GM12801 (cell line): Measurements from ENCODE around the gene ENPP5.

Experiments used
- TF ChIP-seq, protein P1 (sequence below): IDR thresholded peaks from one replicate; pipeline ENCODE4 v1.5.1; 2011; ENCODE audit warnings: control low read depth; ENCODE audit not compliant: insufficient read length; ENCODE audit errors: extremely low read depth

ENPP5 gene

DNA sequence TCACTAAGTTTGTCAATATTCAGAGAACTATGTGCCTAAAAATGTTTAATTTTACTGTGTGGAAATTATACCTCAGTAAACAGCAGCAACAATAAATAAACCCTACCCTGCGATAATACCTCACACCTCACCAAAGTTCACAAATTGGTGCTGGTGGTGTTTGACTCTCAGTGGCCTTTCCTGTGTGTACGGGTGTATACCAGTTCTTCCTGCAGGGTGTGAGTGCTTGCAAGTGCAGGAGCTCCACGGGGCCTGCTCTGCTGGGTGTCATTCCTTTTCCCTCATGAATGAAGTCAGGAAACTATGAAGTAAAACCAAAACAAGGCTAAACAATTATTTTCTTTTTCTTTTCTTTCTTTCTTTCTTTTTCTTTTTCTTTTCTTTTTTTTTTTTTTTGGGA lies 4.1 kb upstream of the ENPP5 start:
- TF ChIP-seq, protein P1, sequence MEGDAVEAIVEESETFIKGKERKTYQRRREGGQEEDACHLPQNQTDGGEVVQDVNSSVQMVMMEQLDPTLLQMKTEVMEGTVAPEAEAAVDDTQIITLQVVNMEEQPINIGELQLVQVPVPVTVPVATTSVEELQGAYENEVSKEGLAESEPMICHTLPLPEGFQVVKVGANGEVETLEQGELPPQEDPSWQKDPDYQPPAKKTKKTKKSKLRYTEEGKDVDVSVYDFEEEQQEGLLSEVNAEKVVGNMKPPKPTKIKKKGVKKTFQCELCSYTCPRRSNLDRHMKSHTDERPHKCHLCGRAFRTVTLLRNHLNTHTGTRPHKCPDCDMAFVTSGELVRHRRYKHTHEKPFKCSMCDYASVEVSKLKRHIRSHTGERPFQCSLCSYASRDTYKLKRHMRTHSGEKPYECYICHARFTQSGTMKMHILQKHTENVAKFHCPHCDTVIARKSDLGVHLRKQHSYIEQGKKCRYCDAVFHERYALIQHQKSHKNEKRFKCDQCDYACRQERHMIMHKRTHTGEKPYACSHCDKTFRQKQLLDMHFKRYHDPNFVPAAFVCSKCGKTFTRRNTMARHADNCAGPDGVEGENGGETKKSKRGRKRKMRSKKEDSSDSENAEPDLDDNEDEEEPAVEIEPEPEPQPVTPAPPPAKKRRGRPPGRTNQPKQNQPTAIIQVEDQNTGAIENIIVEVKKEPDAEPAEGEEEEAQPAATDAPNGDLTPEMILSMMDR = no peak

DNA sequence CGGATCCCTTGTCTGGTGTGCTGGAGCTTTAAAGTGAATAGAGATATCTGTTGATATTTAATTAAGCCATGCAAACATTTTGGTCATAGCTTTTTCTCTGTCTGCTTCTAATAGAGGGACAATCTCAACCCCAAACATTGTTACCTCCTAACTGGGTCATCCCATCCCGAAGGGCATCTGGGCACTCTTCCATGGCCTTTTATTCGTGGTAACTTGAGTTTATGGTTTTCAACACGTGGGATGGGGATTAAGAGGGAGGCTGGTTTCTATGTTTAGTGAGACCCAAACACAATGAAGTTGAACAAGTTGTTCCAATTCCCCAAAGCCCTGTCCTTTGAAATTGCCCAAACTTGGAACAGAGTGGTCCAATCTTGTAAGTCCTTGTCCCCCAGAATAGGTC lies 1.4 kb upstream of the ENPP5 start:
- TF ChIP-seq, protein P1 = no peak

DNA sequence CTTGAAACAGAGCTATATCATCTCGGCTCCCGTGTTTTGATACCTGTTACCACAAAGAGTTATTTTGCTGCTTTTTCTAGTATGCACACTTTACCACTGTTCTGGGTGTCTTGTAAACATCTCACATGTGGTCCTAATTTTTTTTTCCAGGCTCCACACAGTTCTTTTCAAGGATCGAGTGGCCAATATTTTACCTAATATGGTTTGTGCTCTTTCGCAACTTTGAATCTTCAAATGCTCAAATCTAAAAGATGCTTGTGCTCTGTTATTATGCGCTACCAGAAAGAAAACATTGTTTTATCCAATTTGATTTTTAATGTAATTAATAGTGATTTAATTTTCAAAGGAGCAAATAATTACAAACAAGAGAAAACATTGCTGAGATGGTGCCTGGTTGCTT lies 10.7 kb downstream of the ENPP5 start:
- TF ChIP-seq, protein P1 = no peak

DNA sequence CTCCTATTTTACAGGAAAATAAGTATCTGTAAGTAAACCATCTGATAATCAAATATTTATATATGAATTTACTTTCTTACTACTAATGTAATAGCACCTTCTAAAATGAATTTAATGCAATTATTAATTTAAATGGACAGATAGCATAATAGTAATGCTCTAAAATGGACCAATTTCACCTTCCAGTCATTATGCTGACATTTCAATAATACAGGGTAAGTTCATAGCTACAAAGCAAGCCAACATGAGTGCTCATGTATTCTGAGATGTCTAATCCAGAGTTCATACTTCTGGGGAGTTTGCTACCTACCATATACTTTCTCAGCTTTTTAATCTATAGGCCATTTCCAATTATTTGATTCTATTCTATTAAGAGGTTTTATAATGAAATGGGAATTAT lies 11.6 kb downstream of the ENPP5 start:
- TF ChIP-seq, protein P1 = no peak

DNA sequence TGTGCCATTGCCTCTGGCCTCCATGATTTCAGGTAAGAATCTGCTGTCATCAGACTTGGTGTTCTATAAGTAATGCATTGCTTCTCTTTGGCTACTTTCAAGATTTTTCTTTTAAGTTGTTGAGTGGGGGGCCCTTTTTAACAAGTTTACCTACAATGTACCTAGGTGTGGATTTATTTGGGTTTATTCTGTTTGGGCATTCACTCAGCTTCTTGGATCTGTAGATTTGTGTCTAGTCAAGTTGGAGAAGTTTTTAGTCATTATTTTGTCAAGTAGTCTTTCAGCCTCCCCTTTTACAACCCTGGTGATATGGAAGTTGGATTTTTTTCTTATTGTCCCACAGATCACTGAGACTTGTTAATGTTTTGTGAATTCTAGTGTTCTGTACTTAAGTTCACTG lies 14.1 kb downstream of the ENPP5 start:
- TF ChIP-seq, protein P1 = no peak

DNA sequence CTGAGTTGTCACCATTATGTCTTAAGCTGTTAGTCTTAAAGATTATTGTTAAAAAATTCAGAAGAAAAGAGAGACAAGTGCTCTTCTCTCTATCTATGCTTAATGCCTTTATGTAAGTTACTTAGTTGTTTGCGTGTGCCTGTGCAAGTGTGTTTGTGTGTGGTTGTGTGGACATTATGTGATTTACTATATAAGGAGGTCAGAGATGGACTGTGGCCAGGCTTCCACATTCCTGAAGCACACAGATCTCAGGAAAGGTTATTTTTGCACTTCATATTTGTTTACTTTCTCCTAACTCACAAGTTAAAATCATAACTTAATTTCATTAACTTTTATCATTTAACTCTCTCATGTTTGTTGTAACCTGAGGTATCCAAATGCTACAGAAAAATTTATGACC lies 26.5 kb downstream of the ENPP5 start:
- TF ChIP-seq, protein P1 = no peak

DNA sequence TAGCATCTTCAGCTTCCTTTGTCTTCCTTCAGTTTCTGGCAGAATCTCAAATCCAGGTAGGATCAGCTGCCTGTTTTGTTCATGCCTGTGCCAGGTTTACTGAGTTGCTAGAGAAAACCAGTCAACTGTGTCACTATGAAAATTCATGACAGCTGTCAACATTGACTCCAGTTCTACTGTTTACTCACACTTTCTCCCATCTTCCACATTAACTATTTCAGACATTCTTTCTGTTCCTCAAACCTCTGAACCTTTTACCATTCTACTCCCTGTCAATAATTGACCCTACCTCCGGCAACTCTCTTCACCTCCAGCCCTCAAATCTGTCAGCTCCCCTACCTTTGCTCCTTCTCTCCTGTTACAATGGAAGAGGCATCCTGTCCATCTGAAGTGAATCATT lies 32.5 kb downstream of the ENPP5 start:
- TF ChIP-seq, protein P1 = no peak

DNA sequence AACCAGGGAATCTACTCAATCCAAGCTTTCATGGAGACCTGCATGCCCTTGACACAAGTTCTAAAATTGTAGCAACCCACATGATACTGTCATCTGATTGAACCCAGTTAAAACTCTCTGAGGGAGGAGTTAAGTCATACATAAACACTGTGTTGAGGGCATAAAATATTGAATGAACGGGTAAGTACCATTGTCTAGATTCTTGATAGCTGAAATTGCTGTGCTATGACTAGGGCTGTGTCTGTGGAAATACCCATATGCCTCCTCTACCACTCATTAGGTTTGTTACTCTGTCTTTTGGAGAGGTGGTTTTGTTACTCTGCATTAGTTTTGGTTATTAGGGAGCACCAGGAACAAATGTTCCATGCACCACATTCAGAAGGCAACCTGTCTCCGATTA lies 33.4 kb downstream of the ENPP5 start:
- TF ChIP-seq, protein P1 = no peak
